ENCODE results near the gene ZNF69. TPM values are rescaled to one million over a fixed set of nuclear protein-coding genes. Genes with fewer than 3 reads are reported as not detected.
"Not testable (repeated sequence)": the region's sequence is repeated elsewhere in the genome, so short reads cannot be mapped to it uniquely, and the experiment has no call there.

The ZNF69 gene
- total RNA-seq, 2 donors from 2014 or later: 17.3 to 26.5 TPM

DNA sequence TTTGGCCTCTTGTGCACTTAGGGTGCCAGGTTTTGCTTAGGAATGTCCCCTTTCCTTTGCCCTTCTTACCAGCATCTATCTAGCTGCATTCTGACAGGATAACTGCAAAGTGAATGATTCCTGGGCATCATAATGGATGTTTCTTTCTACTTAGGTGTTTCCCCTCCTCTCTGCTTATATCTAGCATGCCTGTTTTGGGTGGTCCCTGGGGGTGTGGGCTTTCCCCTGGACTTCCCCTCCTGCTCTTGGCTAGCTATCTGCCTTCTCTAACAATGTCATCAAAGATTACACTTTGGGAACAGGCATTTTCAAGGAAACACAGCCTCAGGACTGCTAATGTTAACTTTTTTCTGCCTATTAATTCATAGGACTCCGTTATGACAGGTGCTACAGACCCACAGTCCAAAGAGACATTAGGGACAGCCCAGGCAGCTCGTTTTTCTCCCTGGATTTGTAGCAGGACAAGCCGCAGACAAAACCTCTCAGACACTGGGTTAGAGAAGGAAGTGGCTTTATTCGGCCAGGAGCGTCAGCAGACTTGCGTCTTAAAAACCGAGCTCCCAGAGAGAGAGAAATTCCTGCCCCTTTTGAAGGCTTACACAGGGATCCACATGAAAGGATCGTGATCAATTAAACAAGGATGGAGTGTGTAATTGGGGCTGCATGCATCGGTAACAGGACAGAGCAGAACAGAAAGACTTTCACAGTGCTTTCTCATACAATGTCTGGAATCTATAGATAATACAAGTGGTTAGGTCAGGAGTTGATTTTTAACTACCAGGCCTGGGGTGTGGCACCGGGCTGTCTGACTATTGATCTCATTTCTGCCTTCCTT is 54.6 kb downstream of the ZNF69 start:
- intact Hi-C loops (cut with DNase I, micrococcal nuclease): no loop called here
- ATAC-seq: no peak

GRCh38 chr19:11942843-11943108 is 55.2 kb downstream of the ZNF69 start:
- DNase-seq (no peak), ATAC-seq (no peak)
- intact Hi-C loops (cut with DNase I, micrococcal nuclease): no loop called here

More for the DNA sequence above, 54.6 kb downstream of the ZNF69 start:
- DNase-seq: no peak

DNA sequence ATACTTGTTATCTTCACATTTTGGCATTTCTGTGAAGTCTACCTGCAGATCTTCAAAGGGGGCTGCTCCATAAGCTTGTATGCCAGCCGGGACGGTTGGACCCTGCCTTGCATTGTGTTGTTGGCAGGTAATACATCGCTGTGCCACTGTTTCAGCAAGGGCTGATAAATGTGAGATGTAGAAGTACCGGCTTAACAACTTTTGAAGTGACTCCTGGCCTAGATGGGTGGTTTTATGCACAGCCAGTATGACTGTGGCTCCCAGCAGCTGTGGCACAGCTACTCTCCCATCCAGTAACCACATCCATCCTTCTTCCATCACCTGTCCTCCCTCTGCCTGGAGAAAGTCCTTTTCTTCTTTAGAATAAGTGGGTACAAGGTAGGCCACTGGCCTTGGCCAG is 57.1 kb downstream of the ZNF69 start:
- no peak for DNase-seq
- intact Hi-C loops (cut with DNase I, micrococcal nuclease): no loop called here

DNA sequence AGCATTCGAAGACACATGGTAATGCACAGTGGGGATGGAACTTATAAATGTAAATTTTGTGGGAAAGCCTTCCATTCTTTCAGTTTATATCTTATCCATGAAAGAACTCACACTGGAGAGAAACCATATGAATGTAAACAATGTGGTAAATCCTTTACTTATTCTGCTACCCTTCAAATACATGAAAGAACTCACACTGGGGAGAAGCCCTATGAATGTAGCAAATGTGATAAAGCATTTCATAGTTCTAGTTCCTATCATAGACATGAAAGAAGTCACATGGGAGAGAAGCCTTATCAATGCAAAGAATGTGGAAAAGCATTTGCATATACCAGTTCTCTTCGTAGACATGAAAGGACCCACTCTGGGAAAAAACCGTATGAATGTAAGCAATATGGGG is 61.1 kb downstream of the ZNF69 start:
- ATAC-seq (no peak), DNase-seq (no peak)
- intact Hi-C loops (cut with DNase I, micrococcal nuclease): no loop called here

More for the DNA sequence above, 57.1 kb downstream of the ZNF69 start:
- no peak for ATAC-seq

- no peak for DNase-seq
- intact Hi-C loops (cut with DNase I, micrococcal nuclease): no loop called here
Measured at GRCh38 chr19:11949201-11949600, 61.6 kb downstream of the ZNF69 start.

GRCh38 chr19:11949614-11950080 is 62.1 kb downstream of the ZNF69 start:
- DNase-seq; ATAC-seq; intact Hi-C loops (cut with DNase I, micrococcal nuclease): not testable (repeated sequence)

More at GRCh38 chr19:11949201-11949600, 61.6 kb downstream of the ZNF69 start:
- no peak for ATAC-seq

- no peak for ATAC-seq
- intact Hi-C loops (cut with DNase I, micrococcal nuclease): no loop called here
- DNase-seq: no peak
Measured at GRCh38 chr19:11950312-11950711, 62.7 kb downstream of the ZNF69 start.

Other genes starting within 250 kb of the ZNF69 start
- 10 to 100 TPM; 13.6 to 16.1 TPM for gene ZNF823, start 148.8 kb upstream of the ZNF69 start, total RNA-seq
- 1 to 10 TPM; 3.5 to 4.8 TPM for gene ZNF441, start 120.8 kb upstream of the ZNF69 start, total RNA-seq
- 1 to 10 TPM; 2.7 to 3.5 TPM for gene ZNF491, start 89.3 kb upstream of the ZNF69 start, total RNA-seq
- 10 to 100 TPM; 32.6 to 40.8 TPM for gene ZNF440, start 73.5 kb upstream of the ZNF69 start, total RNA-seq
- 10 to 100 TPM in 1 of 2 donors, 1 to 10 TPM in 1; 9.6 to 10.9 TPM for gene ZNF439, start 39.1 kb upstream of the ZNF69 start, total RNA-seq
- gene ZNF700, start 37.3 kb downstream of the ZNF69 start, total RNA-seq: 10 to 100 TPM; 16.4 to 20.0 TPM
- 1 to 10 TPM; 6.0 to 7.8 TPM for gene ZNF763, start 77.3 kb downstream of the ZNF69 start, total RNA-seq
- 1 to 10 TPM; 2.3 to 2.7 TPM for gene ZNF433, start 147.9 kb downstream of the ZNF69 start, total RNA-seq
- under 1 TPM in 1 of 2 donors, not detected in 1; 0.45 TPM for gene ZNF878, start 165.2 kb downstream of the ZNF69 start, total RNA-seq
- 10 to 100 TPM in 1 of 2 donors, 1 to 10 TPM in 1; 8.6 to 13.5 TPM for gene ZNF844, start 176.9 kb downstream of the ZNF69 start, total RNA-seq

Measured in left colon (tissue), 2 donors.